GM12878 (cell line): Measurements from ENCODE around the gene CD63. TPM values are rescaled to one million over a fixed set of nuclear protein-coding genes. Genes with fewer than 3 reads are reported as not detected.

Experiments used
- E2F8 ChIP-seq: fragments of 450-650 bp; IDR thresholded peaks from 2 replicates; pipeline ENCODE4 v1.6.1; 2018; ENCODE audit warnings: mild to moderate bottlenecking, low read depth, moderate library complexity; ENCODE audit not compliant: partially characterized antibody
- E4F1 ChIP-seq: fragments of 450-650 bp; IDR thresholded peaks from 2 replicates; pipeline ENCODE4 v1.6.1; 2018; ENCODE audit warnings: borderline replicate concordance, mild to moderate bottlenecking; ENCODE audit not compliant: partially characterized antibody
- ESRRA ChIP-seq: IDR thresholded peaks from 2 replicates; pipeline ENCODE4 v1.6.1; 2012; ENCODE audit warnings: mild to moderate bottlenecking, low read length, improper control_type of control experiment
- MTA2 ChIP-seq: fragments of 450-650 bp; IDR thresholded peaks from 2 replicates; pipeline ENCODE4 v1.6.1; 2016; ENCODE audit warnings: low read depth, mild to moderate bottlenecking, moderate library complexity
- POU2F2 ChIP-seq: IDR thresholded peaks from 3 replicates; pipeline ENCODE4 v1.6.1; 2011; ENCODE audit warnings: low read depth, mild to moderate bottlenecking, low read length, borderline replicate concordance
- RAD51 ChIP-seq: fragments of 450-650 bp; IDR thresholded peaks from 2 replicates; pipeline ENCODE4 v1.6.1; 2016; ENCODE audit warnings: moderate library complexity, mild to moderate bottlenecking, inconsistent platforms
- YY1 ChIP-seq: IDR thresholded peaks from 2 replicates; pipeline ENCODE4 v1.6.1; 2011; ENCODE audit warnings: low read depth, mild to moderate bottlenecking, low read length
- ZBTB40 ChIP-seq: fragments of 450-650 bp; IDR thresholded peaks from 2 replicates; pipeline ENCODE4 v1.6.1; 2016; ENCODE audit warnings: mild to moderate bottlenecking, moderate library complexity, borderline replicate concordance
- ZNF384 ChIP-seq: IDR thresholded peaks from 2 replicates; pipeline ENCODE4 v1.6.1; 2012; ENCODE audit warnings: low read depth, mild to moderate bottlenecking, low read length, improper control_type of control experiment, borderline replicate concordance
- polyA plus RNA-seq, 11 experiments: library from polyadenylated mRNA; depleted of rRNA in 4 of 11; unstranded in 6 of 11; stranded (reverse) in 5 of 11; fragments of >200 nt; fragmentation: Nextera tagmentation in 4 of 11; fragmentation: Illumina TruSeq in 1 of 11; extraction: Ambion mirVana in 4 of 11; extraction: Trizol in 1 of 11; gene quantifications; 1 replicate in 1 of 11; 2 replicates in 10 of 11; pipeline versions ENCODE4 v1.2.1 to v1.2.3, GENCODE V29; 2011 to 2016; ENCODE audit warnings: inconsistent platforms in 2 of 11, missing spikeins in 2 of 11, low read depth in 1 of 11
- total RNA-seq, 4 experiments: library from RNA; depleted of rRNA in 3 of 4; stranded (reverse); fragments of >200 nt in 3 of 4; fragmentation: Illumina TruSeq in 1 of 4; extraction: Trizol in 1 of 4; gene quantifications; 2 replicates each; pipeline versions ENCODE4 v1.2.1 to v1.2.3, GENCODE V29; 2013 to 2021
- TF ChIP-seq, protein P1 (sequence below): fragments of 450-650 bp; IDR thresholded peaks from 2 replicates; pipeline ENCODE4 v1.6.1; 2017; ENCODE audit warnings: borderline replicate concordance
- TF ChIP-seq, protein P2 (sequence below): fragments of 450-650 bp; IDR thresholded peaks from 2 replicates; pipeline ENCODE4 v1.6.1; 2017; ENCODE audit warnings: mild to moderate bottlenecking, low read depth, inconsistent platforms; ENCODE audit not compliant: poor library complexity, severe bottlenecking
- TF ChIP-seq, protein P3 (sequence below): fragments of 450-650 bp; IDR thresholded peaks from 2 replicates; pipeline ENCODE4 v1.6.1; 2016; ENCODE audit warnings: mild to moderate bottlenecking

CD63 gene
- total and polyA plus RNA-seq, 10 of the 15 experiments (the other 5 are each of a cell fraction or from before 2014, with no cell fraction given): 147 to 220 (median 183) TPM

DNA sequence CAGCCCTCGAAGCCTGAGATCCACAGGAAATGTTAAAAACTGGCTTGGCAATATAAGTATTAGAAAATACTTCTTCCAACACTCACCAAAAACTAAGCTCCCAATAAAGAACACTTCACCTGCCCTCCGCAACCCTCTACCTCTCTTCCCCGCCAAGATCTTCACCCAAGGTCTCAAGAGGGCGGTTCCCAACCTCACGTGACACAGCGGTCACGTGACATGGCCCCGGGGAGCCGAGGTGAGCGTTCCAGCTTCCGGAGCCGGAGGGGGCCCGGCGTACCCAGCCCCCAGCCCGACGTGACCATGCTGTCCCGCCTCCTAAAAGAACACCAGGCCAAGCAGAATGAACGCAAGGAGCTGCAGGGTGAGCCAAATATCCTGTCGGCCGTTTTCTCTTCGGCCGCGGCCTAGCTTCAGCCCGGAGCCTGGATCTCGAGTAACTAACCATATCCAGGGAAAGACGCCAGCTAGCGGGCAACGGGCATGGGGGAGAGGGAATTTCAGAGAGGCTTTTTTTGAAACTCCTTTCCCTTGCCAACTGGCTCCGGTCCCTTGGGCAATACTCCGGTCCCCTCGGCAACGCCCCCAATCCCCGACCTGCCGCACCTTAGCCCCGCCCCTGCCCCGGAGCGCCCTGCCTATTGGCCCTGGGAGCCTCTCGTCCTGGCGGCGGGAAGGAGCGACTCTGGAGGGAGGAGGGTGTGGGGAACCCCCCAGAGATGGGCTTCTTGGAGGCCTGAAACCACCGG is 12.8 kb downstream of the CD63 start, which contains the start of gene BLOC1S1 (continued):
- TF ChIP-seq ZBTB40 (peak; percentile 65; the same call in 1 of the 2 replicates), RAD51 (peak; percentile 100), YY1 (peak; percentile 85), ESRRA (no peak), POU2F2 (no peak), MTA2 (peak; percentile 12; the same call in 1 of the 2 replicates), E2F8 (peak; percentile 71), E4F1 (peak; percentile 49), ZNF384 (no peak)
- TF ChIP-seq, protein P1, sequence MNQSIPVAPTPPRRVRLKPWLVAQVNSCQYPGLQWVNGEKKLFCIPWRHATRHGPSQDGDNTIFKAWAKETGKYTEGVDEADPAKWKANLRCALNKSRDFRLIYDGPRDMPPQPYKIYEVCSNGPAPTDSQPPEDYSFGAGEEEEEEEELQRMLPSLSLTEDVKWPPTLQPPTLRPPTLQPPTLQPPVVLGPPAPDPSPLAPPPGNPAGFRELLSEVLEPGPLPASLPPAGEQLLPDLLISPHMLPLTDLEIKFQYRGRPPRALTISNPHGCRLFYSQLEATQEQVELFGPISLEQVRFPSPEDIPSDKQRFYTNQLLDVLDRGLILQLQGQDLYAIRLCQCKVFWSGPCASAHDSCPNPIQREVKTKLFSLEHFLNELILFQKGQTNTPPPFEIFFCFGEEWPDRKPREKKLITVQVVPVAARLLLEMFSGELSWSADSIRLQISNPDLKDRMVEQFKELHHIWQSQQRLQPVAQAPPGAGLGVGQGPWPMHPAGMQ: no peak
- TF ChIP-seq, protein P2, sequence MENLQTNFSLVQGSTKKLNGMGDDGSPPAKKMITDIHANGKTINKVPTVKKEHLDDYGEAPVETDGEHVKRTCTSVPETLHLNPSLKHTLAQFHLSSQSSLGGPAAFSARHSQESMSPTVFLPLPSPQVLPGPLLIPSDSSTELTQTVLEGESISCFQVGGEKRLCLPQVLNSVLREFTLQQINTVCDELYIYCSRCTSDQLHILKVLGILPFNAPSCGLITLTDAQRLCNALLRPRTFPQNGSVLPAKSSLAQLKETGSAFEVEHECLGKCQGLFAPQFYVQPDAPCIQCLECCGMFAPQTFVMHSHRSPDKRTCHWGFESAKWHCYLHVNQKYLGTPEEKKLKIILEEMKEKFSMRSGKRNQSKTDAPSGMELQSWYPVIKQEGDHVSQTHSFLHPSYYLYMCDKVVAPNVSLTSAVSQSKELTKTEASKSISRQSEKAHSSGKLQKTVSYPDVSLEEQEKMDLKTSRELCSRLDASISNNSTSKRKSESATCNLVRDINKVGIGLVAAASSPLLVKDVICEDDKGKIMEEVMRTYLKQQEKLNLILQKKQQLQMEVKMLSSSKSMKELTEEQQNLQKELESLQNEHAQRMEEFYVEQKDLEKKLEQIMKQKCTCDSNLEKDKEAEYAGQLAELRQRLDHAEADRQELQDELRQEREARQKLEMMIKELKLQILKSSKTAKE: peak; percentile 43
- TF ChIP-seq, protein P3, sequence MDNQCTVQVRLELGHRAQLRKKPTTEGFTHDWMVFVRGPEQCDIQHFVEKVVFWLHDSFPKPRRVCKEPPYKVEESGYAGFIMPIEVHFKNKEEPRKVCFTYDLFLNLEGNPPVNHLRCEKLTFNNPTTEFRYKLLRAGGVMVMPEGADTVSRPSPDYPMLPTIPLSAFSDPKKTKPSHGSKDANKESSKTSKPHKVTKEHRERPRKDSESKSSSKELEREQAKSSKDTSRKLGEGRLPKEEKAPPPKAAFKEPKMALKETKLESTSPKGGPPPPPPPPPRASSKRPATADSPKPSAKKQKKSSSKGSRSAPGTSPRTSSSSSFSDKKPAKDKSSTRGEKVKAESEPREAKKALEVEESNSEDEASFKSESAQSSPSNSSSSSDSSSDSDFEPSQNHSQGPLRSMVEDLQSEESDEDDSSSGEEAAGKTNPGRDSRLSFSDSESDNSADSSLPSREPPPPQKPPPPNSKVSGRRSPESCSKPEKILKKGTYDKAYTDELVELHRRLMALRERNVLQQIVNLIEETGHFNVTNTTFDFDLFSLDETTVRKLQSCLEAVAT: peak; percentile 64
